H1 (cell line): ENCODE results near the gene MAVS. TPM values are rescaled to one million over a fixed set of nuclear protein-coding genes. Genes with fewer than 3 reads are reported as not detected.

Source experiments
- CTCF ChIA-PET: fragments of 300-600 bp; sonication (Branson Sonifier 250); formaldehyde crosslinking; loops from one replicate; lab custom pipeline; 2021; ENCODE audit not compliant: partially characterized antibody; lab: Charles Lee
- POLR2A ChIA-PET: fragments of 300-600 bp; sonication (Branson Sonifier 250); formaldehyde crosslinking; loops from one replicate; lab custom pipeline; 2021; ENCODE audit warnings: inconsistent platforms; ENCODE audit not compliant: partially characterized antibody; lab: Charles Lee
- DNase-seq, 2 experiments: peaks; one replicate each; pipeline versions ENCODE4 v3.0.0 to v3.0.0-alpha.2; 2010 to 2022; ENCODE audit warnings: low spot score in 2 of 2, low read depth in 1 of 2, mixed read lengths in 1 of 2
- FAIRE-seq: peaks from 2 replicates; lab custom pipeline; 2011; peaks lifted over from hg19 to GRCh38; lab: Jason Lieb, UNC
- H2AFZ ChIP-seq: 2 replicates; pipeline ENCODE4 v1.8.1; 2012; ENCODE audit warnings: low read length, inconsistent platforms
- H2AK5ac ChIP-seq: 2 replicates; pipeline ENCODE4 v1.6.1; 2013; ENCODE audit warnings: low read depth, low read length
- H2BK120ac ChIP-seq: replicated peaks from 2 replicates; pipeline ENCODE3; 2013; ENCODE audit warnings: low read depth, low read length, inconsistent platforms
- H2BK12ac ChIP-seq: 2 replicates; pipeline ENCODE4 v1.6.1; 2013; ENCODE audit warnings: low read depth, low read length
- H2BK15ac ChIP-seq: 2 replicates; pipeline ENCODE4 v1.6.1; 2013; ENCODE audit warnings: low read length
- H2BK20ac ChIP-seq: 2 replicates; pipeline ENCODE4 v1.6.1; 2013; ENCODE audit warnings: low read length
- H2BK5ac ChIP-seq: 2 replicates; pipeline ENCODE4 v1.6.1; 2013; ENCODE audit warnings: low read depth, low read length
- H3K14ac ChIP-seq: 2 replicates; pipeline ENCODE4 v1.6.1; 2013; ENCODE audit warnings: inconsistent platforms; ENCODE audit not compliant: insufficient read length
- H3K18ac ChIP-seq: 2 replicates; pipeline ENCODE4 v1.6.1; 2013; ENCODE audit warnings: low read length; ENCODE audit errors: extremely low read depth
- H3K23ac ChIP-seq: 2 replicates; pipeline ENCODE4 v1.6.1; 2013; ENCODE audit warnings: inconsistent platforms; ENCODE audit not compliant: insufficient read length
- H3K23me2 ChIP-seq: 2 replicates; pipeline ENCODE4 v1.6.1; 2013; ENCODE audit warnings: low read depth, low read length
- H3K27ac ChIP-seq: 2 replicates; pipeline ENCODE4 v1.6.1; 2011; ENCODE audit warnings: low read depth, low read length, inconsistent platforms
- H3K27me3 ChIP-seq, 4 experiments: replicated peaks in 1 of 4; 1 replicate in 1 of 4; 2 replicates in 3 of 4; pipeline versions ENCODE4 v1.6.1 to v1.8.1; 2011 to 2013; ENCODE audit warnings: low read length in 3 of 4, mild to moderate bottlenecking in 3 of 4, inconsistent platforms in 2 of 4, mixed read lengths in 2 of 4, moderate library complexity in 1 of 4; ENCODE audit not compliant: control insufficient read depth in 3 of 4, insufficient read depth in 3 of 4; ENCODE audit errors: extremely low read depth in 1 of 4
- H3K36me3 ChIP-seq, 4 experiments: 2 replicates each; pipeline versions ENCODE4 v1.6.1 to v1.8.1; 2011 to 2013; ENCODE audit warnings: mild to moderate bottlenecking in 4 of 4, low read length in 3 of 4, moderate library complexity in 2 of 4, control low read depth in 1 of 4, inconsistent platforms in 1 of 4; ENCODE audit not compliant: insufficient read depth in 4 of 4, control insufficient read depth in 2 of 4
- H3K4ac ChIP-seq: replicated peaks from 2 replicates; pipeline ENCODE3; 2013; ENCODE audit warnings: low read length, low read depth, mixed read lengths, inconsistent platforms; ENCODE audit not compliant: insufficient read length
- H3K4me1 ChIP-seq, 4 experiments: replicated peaks in 1 of 4; 1 replicate in 1 of 4; 2 replicates in 3 of 4; pipeline versions ENCODE4 v1.6.1 to v1.8.1; 2011 to 2013; ENCODE audit warnings: low read length in 3 of 4, inconsistent platforms in 2 of 4, mixed read lengths in 1 of 4; ENCODE audit not compliant: insufficient read depth in 4 of 4, control insufficient read depth in 3 of 4
- H3K4me2 ChIP-seq, 2 experiments: 2 replicates each; pipeline versions ENCODE4 v1.6.1 to v1.8.1; 2011 to 2013; ENCODE audit warnings: low read depth in 2 of 2, low read length in 2 of 2, control low read depth in 1 of 2, inconsistent platforms in 1 of 2, mild to moderate bottlenecking in 1 of 2; ENCODE audit not compliant: insufficient read depth in 1 of 2
- H3K4me3 ChIP-seq, 4 experiments: fragments of 200-600, 300-600 bp in 1 of 4; sonication (generic), shearing (Covaris generic), sonication (Bioruptor Twin) in 1 of 4; 2 replicates each; pipeline versions ENCODE4 v1.5.1 to v1.8.1; 2011 to 2016; ENCODE audit warnings: low read length in 4 of 4, low read depth in 3 of 4, control low read depth in 2 of 4, inconsistent platforms in 2 of 4, mild to moderate bottlenecking in 2 of 4, mixed read lengths in 1 of 4, moderate library complexity in 1 of 4; ENCODE audit not compliant: insufficient read depth in 2 of 4; ENCODE audit errors: extremely low read depth in 1 of 4
- H3K56ac ChIP-seq: replicated peaks from 2 replicates; pipeline ENCODE3; 2013; ENCODE audit warnings: low read depth, mild to moderate bottlenecking, mixed read lengths, low read length, inconsistent platforms; ENCODE audit not compliant: insufficient read length
- H3K79me1 ChIP-seq: 2 replicates; pipeline ENCODE4 v1.6.1; 2013; ENCODE audit warnings: low read depth, low read length, control low read depth
- H3K79me2 ChIP-seq, 2 experiments: 2 replicates each; pipeline versions ENCODE4 v1.6.1 to v1.8.1; 2012 to 2013; ENCODE audit warnings: low read length in 2 of 2, mild to moderate bottlenecking in 2 of 2, inconsistent platforms in 1 of 2; ENCODE audit not compliant: insufficient read depth in 2 of 2, control insufficient read depth in 1 of 2
- H3K9ac ChIP-seq, 4 experiments: replicated peaks in 1 of 4; 1 replicate in 1 of 4; 2 replicates in 3 of 4; pipeline versions ENCODE4 v1.6.1 to v1.8.1; 2011 to 2013; ENCODE audit warnings: low read depth in 3 of 4, low read length in 3 of 4, control low read depth in 2 of 4, mild to moderate bottlenecking in 2 of 4, moderate library complexity in 2 of 4, inconsistent platforms in 1 of 4; ENCODE audit errors: extremely low read depth in 1 of 4
- H3K9me3 ChIP-seq, 2 experiments: 2 replicates each; pipeline versions ENCODE4 v1.6.1 to v1.8.1; 2012 to 2013; ENCODE audit warnings: mild to moderate bottlenecking in 2 of 2, moderate library complexity in 2 of 2, control low read depth in 1 of 2, inconsistent platforms in 1 of 2, low read depth in 1 of 2, low read length in 1 of 2, mixed read lengths in 1 of 2; ENCODE audit not compliant: insufficient read depth in 2 of 2
- H4K20me1 ChIP-seq, 2 experiments: replicated peaks in 1 of 2; 2 replicates each; pipeline versions ENCODE3 to v1.8.1; 2011 to 2013; ENCODE audit warnings: inconsistent platforms in 2 of 2, low read length in 2 of 2, mild to moderate bottlenecking in 1 of 2; ENCODE audit not compliant: insufficient read depth in 2 of 2, control insufficient read depth in 1 of 2
- H4K5ac ChIP-seq: 2 replicates; pipeline ENCODE4 v1.6.1; 2013; ENCODE audit warnings: low read length, low read depth, mixed read lengths, inconsistent platforms; ENCODE audit not compliant: insufficient read length
- H4K8ac ChIP-seq: 2 replicates; pipeline ENCODE4 v1.8.0; 2013; ENCODE audit warnings: mild to moderate bottlenecking, moderate library complexity, low read length, inconsistent platforms; ENCODE audit not compliant: insufficient read depth; ENCODE audit errors: extremely low read depth
- H4K91ac ChIP-seq: replicated peaks from 2 replicates; pipeline ENCODE3; 2013; ENCODE audit warnings: low read length, mixed read lengths, inconsistent platforms; ENCODE audit not compliant: insufficient read length
- ASH2L ChIP-seq: fragments of 200-600, 300-600 bp; sonication (generic); IDR thresholded peaks from one replicate; pipeline ENCODE4 v1.7.1; 2017; ENCODE audit warnings: low read length
- BRCA1 ChIP-seq: IDR thresholded peaks from 2 replicates; pipeline ENCODE4 v1.6.1; 2012; ENCODE audit warnings: low read depth, low read length, improper control_type of control experiment
- GABPA ChIP-seq: IDR thresholded peaks from 2 replicates; pipeline ENCODE4 v1.6.1; 2011; ENCODE audit warnings: mild to moderate bottlenecking, low read length, moderate library complexity, borderline replicate concordance; ENCODE audit not compliant: insufficient read depth
- HDAC6 ChIP-seq: IDR thresholded peaks from one replicate; pipeline ENCODE4 v1.7.1; 2012; ENCODE audit warnings: low read depth, mild to moderate bottlenecking, inconsistent platforms, low read length, moderate library complexity
- POLR2A ChIP-seq, 2 experiments: IDR thresholded peaks; 1 replicate in 1 of 2; 2 replicates in 1 of 2; pipeline ENCODE4 v1.6.1; 2011; ENCODE audit warnings: low read depth in 2 of 2, low read length in 2 of 2, mild to moderate bottlenecking in 2 of 2; ENCODE audit errors: control extremely low read depth in 1 of 2
- TAF1 ChIP-seq: IDR thresholded peaks from 2 replicates; pipeline ENCODE4 v1.6.1; 2011; ENCODE audit warnings: mild to moderate bottlenecking, low read depth, low read length
- YY1 ChIP-seq: IDR thresholded peaks from 2 replicates; pipeline ENCODE4 v1.6.1; 2011; ENCODE audit warnings: low read depth, mild to moderate bottlenecking, low read length
- WGBS, 2 experiments: shearing (Covaris generic) in 1 of 2; methylation state at CpG; one replicate each; pipeline versions ENCODE4 v1.1.6 to v1.1.7; 2013 to 2015; ENCODE audit warnings: low lambda C conversion rate in 2 of 2, mixed read lengths in 2 of 2, inconsistent platforms in 1 of 2, low coverage in 1 of 2, missing lambda C conversion rate in 1 of 2; ENCODE audit not compliant: insufficient replicate concordance in 2 of 2, insufficient coverage in 1 of 2, insufficient read length in 1 of 2; ENCODE audit errors: extremely low coverage in 1 of 2, missing lambda C conversion rate in 1 of 2; 5-methylcytosine and 5-hydroxymethylcytosine counted together
- polyA plus RNA-seq, 7 experiments: library from polyadenylated mRNA; depleted of rRNA in 3 of 7; stranded (reverse) in 5 of 7; unstranded in 2 of 7; fragments of >200 nt in 5 of 7; fragments of 200-250 nt in 2 of 7; gene quantifications; 1 replicate in 5 of 7; 2 replicates in 1 of 7; 4 replicates in 1 of 7; pipeline versions ENCODE4 v1.2.1 to v1.2.3, GENCODE V29; 2011 to 2013; ENCODE audit warnings: missing spikeins in 2 of 7, mixed read lengths in 2 of 7
- total RNA-seq: library from RNA; stranded (reverse); fragmentation: NEBNext Ultra II Directional; extraction: Animal tissue kit (Norgen Biotek cat#: 25700); gene quantifications from 2 replicates; pipeline ENCODE4 v1.2.1, GENCODE V29; 2021
- TF ChIP-seq, protein P1 (sequence below), 3 experiments: IDR thresholded peaks; 1 replicate in 2 of 3; 2 replicates in 1 of 3; pipeline versions ENCODE4 v1.5.1 to v1.6.1; 2011; ENCODE audit warnings: low read length in 3 of 3, mild to moderate bottlenecking in 3 of 3, inconsistent platforms in 2 of 3, low read depth in 1 of 3, moderate library complexity in 1 of 3; ENCODE audit not compliant: insufficient read depth in 1 of 3; ENCODE audit errors: control extremely low read depth in 1 of 3
- TF ChIP-seq, protein P2 (sequence below): IDR thresholded peaks from 2 replicates; pipeline ENCODE4 v1.6.1; 2011; ENCODE audit warnings: low read depth, mild to moderate bottlenecking, low read length; ENCODE audit not compliant: insufficient read depth

The MAVS gene
- total and polyA plus RNA-seq, 2 of the 8 experiments (the other 6 are each of a cell fraction or from before 2014, with no cell fraction given): 9.9 to 24.3 TPM

GRCh38 chr20:3922223-3922982 lies 75.8 kb downstream of the MAVS start:
- Histone ChIP-seq H2BK12ac (no peak overlapping the region), H3K9me3 (no peaks in the 10 kb centered on the region), H3K9ac (peak overlapping the region in 1 of 4 experiments; percentile 8; a peak in 1 of 7 replicates), H3K27me3 (no peaks in the 10 kb centered on the region), H3K23ac (no peak overlapping the region), H2BK15ac (no peak overlapping the region), H3K4me1 (peaks cover 0 to 14% (median 2%) of the 10 kb centered on the region in 4 experiments; a peak in 3 of 7 replicates), H3K14ac (no peak overlapping the region), H2AK5ac (no peak overlapping the region), H4K5ac (no peak overlapping the region), H2BK120ac (no peak overlapping the region), H3K56ac (no peak overlapping the region), H4K8ac (no peak overlapping the region), H2BK5ac (no peak overlapping the region), H4K91ac (no peak overlapping the region), H3K4ac (no peak overlapping the region), H3K36me3 (peaks cover 10 to 66% (median 28%) of the 10 kb centered on the region in 4 experiments), H3K27ac (no peak overlapping the region), H2AFZ (no peak overlapping the region), H3K4me2 (no peak overlapping the region), H3K18ac (no peak overlapping the region), H2BK20ac (no peak overlapping the region), H3K4me3 (no peak overlapping the region), H3K79me1 (peaks cover 8% of the 10 kb centered on the region), H3K79me2 (peaks cover 0 to 45% of the 10 kb centered on the region in 2 experiments; a peak in 3 of 4 replicates), H3K23me2 (no peaks in the 10 kb centered on the region), H4K20me1 (peaks cover 39 to 44% of the 10 kb centered on the region in 2 experiments)
- TF ChIP-seq YY1 (no peak), ASH2L (no peak), GABPA (no peak), POLR2A (IDR thresholded peaks at IDR 0.05; ENCODE audit: control extremely low read depth in 1 of 2, low read depth in 2 of 2, low read length in 2 of 2) (no peak), HDAC6 (no peak), TAF1 (no peak), BRCA1 (no peak)
- TF ChIP-seq, protein P1, sequence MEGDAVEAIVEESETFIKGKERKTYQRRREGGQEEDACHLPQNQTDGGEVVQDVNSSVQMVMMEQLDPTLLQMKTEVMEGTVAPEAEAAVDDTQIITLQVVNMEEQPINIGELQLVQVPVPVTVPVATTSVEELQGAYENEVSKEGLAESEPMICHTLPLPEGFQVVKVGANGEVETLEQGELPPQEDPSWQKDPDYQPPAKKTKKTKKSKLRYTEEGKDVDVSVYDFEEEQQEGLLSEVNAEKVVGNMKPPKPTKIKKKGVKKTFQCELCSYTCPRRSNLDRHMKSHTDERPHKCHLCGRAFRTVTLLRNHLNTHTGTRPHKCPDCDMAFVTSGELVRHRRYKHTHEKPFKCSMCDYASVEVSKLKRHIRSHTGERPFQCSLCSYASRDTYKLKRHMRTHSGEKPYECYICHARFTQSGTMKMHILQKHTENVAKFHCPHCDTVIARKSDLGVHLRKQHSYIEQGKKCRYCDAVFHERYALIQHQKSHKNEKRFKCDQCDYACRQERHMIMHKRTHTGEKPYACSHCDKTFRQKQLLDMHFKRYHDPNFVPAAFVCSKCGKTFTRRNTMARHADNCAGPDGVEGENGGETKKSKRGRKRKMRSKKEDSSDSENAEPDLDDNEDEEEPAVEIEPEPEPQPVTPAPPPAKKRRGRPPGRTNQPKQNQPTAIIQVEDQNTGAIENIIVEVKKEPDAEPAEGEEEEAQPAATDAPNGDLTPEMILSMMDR (IDR thresholded peaks at IDR 0.05; ENCODE audit: control extremely low read depth in 1 of 3, insufficient read depth in 1 of 3, low read depth in 1 of 3, low read length in 3 of 3): no peak
- TF ChIP-seq, protein P2, sequence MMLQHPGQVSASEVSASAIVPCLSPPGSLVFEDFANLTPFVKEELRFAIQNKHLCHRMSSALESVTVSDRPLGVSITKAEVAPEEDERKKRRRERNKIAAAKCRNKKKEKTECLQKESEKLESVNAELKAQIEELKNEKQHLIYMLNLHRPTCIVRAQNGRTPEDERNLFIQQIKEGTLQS: no peak
- FAIRE-seq (no peak), DNase-seq (no peak)
- 90% methylated on average over 13 of the region's 13 CpGs; no CpG with 5 or more reads in 1 of the 2 experiments for WGBS, 2 experiments
- ChIA-PET CTCF (interaction anchor here (0.8 to 4.3 kb wide), 6 partner anchors 17 to 163 kb away, joined by 3 to 16 read pairs (median 4); no protein-coding TSS in a partner anchor), POLR2A (interaction anchor here (0.8 to 2.2 kb wide), 5 partner anchors 9 to 123 kb away, joined by 3 to 10 read pairs (median 3); no protein-coding TSS in a partner anchor)
